HG03103 (cell line): ENCODE data around the gene C11orf24.
"Not testable (repeated sequence)": the region's sequence is repeated elsewhere in the genome, so short reads cannot be mapped to it uniquely, and the experiment has no call there.

Experiments used
- ATAC-seq: cut with Tn5 transposase; IDR thresholded peaks from one replicate; pipeline ENCODE4 v1.9.1; 2021; ENCODE audit warnings: low read depth; ENCODE audit not compliant: unreplicated experiment

C11orf24 gene

GRCh38 chr11:68300076-68300830, 28.5 kb upstream of the C11orf24 start:
- ATAC-seq, result no peak

DNA sequence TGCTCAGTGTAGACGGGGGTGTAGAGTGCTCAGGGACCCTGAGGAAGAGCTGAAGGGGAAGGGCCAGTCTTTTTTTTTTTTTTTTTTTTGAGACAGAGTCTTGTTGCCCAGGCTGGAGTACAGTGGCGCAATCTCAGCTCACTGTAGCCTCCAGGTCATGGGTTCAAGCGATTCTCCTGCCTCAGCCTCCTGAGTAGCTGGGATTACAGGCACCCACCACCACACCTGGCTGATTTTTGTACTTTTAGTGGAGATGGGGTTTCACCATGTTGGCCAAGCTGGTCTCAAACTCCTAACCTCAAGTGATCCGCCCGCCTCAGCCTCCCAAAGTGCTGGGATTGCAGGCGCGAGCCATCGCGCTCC, 27.7 kb upstream of the C11orf24 start:
- not testable (repeated sequence) for ATAC-seq

GRCh38 chr11:68298659-68299516, 27.1 kb upstream of the C11orf24 start:
- ATAC-seq, result no peak

- ATAC-seq, result no peak
Measured at GRCh38 chr11:68297812-68298658, 26.3 kb upstream of the C11orf24 start.

GRCh38 chr11:68297494-68297811, 25.7 kb upstream of the C11orf24 start:
- ATAC-seq, result no peak

- ATAC-seq, result no peak
Measured at GRCh38 chr11:68297052-68297378, 25.2 kb upstream of the C11orf24 start.

DNA sequence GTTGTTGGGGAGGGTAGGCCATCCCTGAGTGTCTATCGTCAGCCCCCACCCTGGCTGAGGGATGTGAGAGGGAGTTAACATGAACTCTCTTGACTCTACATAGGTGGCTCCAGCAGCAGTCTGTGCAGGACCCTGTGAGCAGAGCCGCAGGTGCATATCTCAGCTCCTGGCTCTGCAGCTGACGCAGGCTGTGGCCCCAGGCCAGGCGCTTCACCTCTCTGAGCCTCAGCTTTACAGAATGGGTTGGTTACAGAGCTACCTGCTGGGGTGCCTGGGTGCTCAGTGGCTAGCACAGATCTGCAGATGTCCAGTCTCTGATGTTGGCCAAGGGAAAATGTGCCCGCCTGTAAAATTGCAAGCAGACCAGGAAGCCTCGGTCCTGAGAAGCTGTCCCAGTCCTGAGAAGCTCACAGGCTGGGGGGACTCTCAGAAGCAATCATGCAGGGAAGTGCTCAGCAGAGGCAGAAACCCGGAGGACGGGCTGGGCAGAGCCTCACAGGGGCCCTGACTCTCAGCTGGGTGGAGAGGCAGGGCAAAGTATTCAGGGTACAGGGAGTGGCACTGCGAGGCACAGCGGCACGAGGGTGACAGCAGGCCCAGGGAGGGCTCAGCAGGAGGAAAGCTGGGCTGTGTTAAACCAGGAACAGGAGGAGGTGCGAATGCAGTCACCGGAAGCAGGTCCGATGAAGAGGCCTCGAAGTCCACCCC, 24.7 kb upstream of the C11orf24 start:
- no peak for ATAC-seq

DNA sequence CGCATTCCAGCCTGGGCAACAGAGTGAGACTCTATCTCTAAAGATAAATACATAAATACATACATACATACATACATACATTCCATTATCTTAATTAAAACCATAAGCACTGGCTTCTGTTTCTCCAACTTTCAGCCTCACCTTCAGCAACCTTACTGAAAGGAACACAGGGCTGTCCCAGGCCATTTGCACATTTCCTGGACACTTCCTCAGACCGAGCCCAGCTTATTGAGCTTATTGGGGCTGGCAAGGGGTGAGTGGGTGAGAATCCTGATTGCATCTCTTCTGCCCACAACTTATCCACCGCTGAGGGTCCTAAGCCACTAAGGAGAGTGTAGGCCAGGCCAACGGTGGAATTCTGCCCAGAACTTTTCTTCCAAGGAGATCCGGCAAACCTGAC, 24.2 kb upstream of the C11orf24 start:
- no peak for ATAC-seq

- no peak for ATAC-seq
Measured at GRCh38 chr11:68295271-68295670, 23.5 kb upstream of the C11orf24 start.

- no peak for ATAC-seq
Measured at GRCh38 chr11:68293708-68294107, 21.9 kb upstream of the C11orf24 start.

DNA sequence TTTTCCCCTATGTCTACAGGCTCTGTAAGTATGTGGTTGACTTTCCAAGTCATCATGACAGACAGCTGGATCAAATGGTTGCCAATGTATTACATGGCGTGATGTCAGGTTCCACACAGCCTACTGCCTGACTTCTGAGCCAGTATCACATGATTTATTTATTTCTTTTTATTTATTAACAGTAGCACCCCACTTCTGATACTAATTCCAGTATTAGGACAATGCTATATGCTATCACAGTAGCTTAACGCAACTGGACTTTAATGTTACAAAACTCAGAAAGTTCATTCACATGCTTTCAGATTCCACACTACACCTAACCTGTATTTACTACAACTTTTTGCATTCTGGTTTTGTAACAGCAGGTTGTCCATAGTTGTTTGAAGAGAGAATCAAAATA, 17.7 kb upstream of the C11orf24 start:
- ATAC-seq, result no peak

DNA sequence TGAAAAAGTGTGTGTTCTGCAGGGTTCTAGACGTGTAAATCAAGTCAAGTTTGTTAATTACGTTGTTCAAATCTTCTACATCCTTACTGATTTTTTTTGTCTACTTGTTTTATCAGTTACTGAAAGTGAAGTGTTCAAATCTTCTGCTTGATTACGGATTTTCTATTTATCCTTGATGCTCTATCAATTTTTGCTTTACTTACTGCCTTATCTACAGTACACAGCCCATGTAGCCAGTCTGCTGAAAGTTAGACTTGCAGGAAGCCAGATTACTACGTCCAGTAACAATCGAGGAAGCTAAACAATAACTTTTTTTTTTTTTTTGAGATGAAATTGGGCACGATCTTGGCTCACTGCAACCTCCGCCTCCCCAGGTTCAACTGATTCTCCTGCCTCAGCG, 15.6 kb upstream of the C11orf24 start:
- ATAC-seq, result no peak

GRCh38 chr11:68284588-68284987, 12.8 kb upstream of the C11orf24 start:
- not testable (repeated sequence) for ATAC-seq

- no peak for ATAC-seq
Measured at GRCh38 chr11:68282861-68283230, 11.1 kb upstream of the C11orf24 start.

GRCh38 chr11:68282141-68282860, 10.5 kb upstream of the C11orf24 start:
- ATAC-seq, result no peak

DNA sequence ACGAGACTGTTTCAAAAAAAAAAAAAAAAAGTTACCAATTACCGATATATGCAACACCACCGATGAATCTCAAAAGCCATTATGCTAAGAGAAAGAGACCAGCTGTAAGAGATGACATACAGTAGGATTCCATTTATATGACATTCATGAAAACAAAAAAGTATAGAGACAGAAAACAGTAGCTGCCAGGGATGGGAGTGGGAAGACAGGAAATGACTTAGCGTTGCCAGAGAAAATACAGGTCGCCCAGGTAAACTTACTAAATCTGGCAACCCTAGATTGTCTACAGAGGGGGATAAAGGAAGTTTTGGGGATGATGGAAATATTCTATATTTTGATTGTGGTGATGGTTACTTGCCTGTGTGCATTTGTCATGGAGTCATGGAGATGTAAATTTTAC, 7.9 kb upstream of the C11orf24 start:
- no peak for ATAC-seq

GRCh38 chr11:68276861-68277260, 5.1 kb upstream of the C11orf24 start:
- no peak for ATAC-seq

DNA sequence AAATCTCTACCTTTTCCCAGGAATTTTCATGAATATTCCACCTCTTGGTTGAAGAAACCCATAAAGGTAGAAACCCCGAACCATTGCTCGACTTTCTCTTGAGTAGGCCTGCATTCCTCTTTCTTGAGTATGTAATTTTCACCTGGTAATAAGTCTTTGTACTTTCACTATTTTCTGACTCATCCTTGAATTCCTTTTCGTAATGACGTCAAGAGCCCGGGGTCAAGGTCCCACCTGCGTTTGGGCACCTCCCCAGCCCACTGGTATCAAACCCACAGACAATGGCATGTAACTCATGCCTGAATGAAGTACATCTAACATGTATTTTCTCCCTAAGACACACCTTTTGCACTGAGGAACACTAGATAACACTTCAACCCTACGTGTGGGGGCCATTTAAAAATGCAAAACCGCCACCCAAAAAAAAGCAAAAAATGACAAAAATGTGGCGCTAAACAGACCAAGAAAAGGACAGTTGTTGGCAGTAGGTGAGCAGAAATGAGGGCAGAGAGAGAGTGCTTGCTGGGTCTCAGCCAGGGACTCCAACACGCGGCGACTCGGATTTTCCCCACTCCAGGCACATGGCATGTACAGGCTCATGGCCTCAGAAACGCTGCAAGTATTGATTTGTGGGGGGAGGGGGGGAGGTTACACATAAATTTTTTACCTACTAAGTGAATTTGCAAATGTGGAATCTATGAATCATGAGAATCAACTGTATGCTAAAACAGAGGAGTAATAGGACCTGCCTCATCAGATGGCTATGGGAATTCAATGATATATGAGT, 4.1 kb upstream of the C11orf24 start:
- no peak for ATAC-seq

DNA sequence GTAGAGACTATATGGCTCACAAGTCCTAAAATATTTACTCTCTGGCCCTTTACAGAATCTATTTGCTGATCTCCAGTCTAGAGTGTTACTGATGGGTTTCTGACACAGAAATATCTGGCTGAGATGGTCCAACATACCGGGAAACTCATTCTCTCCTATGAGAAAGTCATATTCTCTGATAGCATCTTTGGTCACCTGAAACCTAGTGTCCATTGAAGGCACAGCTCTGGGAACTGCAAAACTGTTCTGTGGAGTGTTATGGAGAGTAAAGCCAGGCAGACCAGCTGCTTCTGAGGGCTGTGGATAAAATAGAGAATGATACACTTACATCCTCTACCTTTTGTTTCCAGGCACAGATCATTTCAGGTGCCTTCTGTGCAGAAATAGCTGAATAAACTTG, 2.5 kb upstream of the C11orf24 start:
- no peak for ATAC-seq
